Left ventricle myocardium inferior (tissue), 1 donor: ENCODE measurements around the gene SLC6A5. TPM values are rescaled to one million over a fixed set of nuclear protein-coding genes. Genes with fewer than 3 reads are reported as not detected.

Experiments
- DNase-seq: peaks from one replicate; pipeline ENCODE4 v3.0.0-alpha.2; 2020
- H3K27ac ChIP-seq: fragments of 200-600 bp; replicated peaks from 2 replicates; pipeline ENCODE4 v1.8.0; 2021
- H3K27me3 ChIP-seq: fragments of 200-600 bp; 2 replicates; pipeline ENCODE4 v1.8.0; 2021; ENCODE audit warnings: low read depth
- H3K36me3 ChIP-seq: fragments of 200-600 bp; 2 replicates; pipeline ENCODE4 v1.8.0; 2021
- H3K4me1 ChIP-seq: fragments of 200-600 bp; 2 replicates; pipeline ENCODE4 v1.8.0; 2021
- H3K4me3 ChIP-seq: fragments of 200-600 bp; 2 replicates; pipeline ENCODE4 v1.8.0; 2021; ENCODE audit warnings: mild to moderate bottlenecking, moderate library complexity
- H3K9me3 ChIP-seq: fragments of 200-600 bp; replicated peaks from 2 replicates; pipeline ENCODE4 v1.8.0; 2021
- intact Hi-C: fragments of 100-400 bp; cut with micrococcal nuclease; formaldehyde crosslinking; loops from one replicate; pipeline ENCODE4 v1.11.0; 2022
- total RNA-seq: library from RNA; stranded (reverse); fragmentation: NEBNext Ultra II Directional; extraction: Animal tissue kit (Norgen Biotek cat#: 25700); gene quantifications from one replicate; pipeline ENCODE4 v1.2.1, GENCODE V29; 2021
- TF ChIP-seq, protein P1 (sequence below): fragments of 200-600 bp; IDR thresholded peaks from 2 replicates; pipeline ENCODE4 v1.8.0; 2021; ENCODE audit warnings: antibody characterized with exemption, mild to moderate bottlenecking, borderline replicate concordance
- donor health status: DM: no; HTN: yes; CAD: no; lungs with severe emphysema.

Gene SLC6A5
- total RNA-seq, 1 donor from 2014 or later, result not detected

DNA sequence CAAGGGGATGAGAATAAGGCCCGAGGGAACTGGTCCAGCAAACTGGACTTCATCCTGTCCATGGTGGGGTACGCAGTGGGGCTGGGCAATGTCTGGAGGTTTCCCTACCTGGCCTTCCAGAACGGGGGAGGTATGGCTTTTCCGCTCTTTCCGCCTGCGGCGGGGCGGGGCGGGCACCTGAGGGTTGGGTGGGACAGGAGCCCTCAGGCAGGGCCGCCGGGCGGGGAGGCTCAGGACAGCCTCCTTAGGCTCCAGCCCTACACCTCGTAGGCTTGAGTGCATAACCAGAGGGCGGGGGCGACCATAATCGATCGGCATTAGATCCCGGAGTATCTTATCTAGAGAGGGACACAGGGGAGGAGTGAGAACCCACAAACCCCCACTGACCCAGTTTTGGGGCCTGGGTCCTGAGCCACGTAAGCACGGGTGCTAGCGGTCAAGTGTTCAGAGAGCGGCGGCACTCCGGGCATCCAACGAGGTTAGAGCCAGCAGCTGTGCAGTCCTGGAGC lies 4.9 kb downstream of the SLC6A5 start:
- Histone ChIP-seq H3K9me3 (no peaks in the 10 kb centered on the region), H3K27ac (no peak overlapping the region), H3K27me3 (peaks cover 99% of the 10 kb centered on the region), H3K4me1 (no peaks in the 10 kb centered on the region), H3K36me3 (no peaks in the 10 kb centered on the region), H3K4me3 (no peak overlapping the region)
- intact Hi-C loops, result loop anchor here (10.0 kb wide), 1 partner anchor 210 kb away; no protein-coding TSS in a partner anchor
- TF ChIP-seq, protein P1, sequence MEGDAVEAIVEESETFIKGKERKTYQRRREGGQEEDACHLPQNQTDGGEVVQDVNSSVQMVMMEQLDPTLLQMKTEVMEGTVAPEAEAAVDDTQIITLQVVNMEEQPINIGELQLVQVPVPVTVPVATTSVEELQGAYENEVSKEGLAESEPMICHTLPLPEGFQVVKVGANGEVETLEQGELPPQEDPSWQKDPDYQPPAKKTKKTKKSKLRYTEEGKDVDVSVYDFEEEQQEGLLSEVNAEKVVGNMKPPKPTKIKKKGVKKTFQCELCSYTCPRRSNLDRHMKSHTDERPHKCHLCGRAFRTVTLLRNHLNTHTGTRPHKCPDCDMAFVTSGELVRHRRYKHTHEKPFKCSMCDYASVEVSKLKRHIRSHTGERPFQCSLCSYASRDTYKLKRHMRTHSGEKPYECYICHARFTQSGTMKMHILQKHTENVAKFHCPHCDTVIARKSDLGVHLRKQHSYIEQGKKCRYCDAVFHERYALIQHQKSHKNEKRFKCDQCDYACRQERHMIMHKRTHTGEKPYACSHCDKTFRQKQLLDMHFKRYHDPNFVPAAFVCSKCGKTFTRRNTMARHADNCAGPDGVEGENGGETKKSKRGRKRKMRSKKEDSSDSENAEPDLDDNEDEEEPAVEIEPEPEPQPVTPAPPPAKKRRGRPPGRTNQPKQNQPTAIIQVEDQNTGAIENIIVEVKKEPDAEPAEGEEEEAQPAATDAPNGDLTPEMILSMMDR, result no peak
- DNase-seq, result no peak

DNA sequence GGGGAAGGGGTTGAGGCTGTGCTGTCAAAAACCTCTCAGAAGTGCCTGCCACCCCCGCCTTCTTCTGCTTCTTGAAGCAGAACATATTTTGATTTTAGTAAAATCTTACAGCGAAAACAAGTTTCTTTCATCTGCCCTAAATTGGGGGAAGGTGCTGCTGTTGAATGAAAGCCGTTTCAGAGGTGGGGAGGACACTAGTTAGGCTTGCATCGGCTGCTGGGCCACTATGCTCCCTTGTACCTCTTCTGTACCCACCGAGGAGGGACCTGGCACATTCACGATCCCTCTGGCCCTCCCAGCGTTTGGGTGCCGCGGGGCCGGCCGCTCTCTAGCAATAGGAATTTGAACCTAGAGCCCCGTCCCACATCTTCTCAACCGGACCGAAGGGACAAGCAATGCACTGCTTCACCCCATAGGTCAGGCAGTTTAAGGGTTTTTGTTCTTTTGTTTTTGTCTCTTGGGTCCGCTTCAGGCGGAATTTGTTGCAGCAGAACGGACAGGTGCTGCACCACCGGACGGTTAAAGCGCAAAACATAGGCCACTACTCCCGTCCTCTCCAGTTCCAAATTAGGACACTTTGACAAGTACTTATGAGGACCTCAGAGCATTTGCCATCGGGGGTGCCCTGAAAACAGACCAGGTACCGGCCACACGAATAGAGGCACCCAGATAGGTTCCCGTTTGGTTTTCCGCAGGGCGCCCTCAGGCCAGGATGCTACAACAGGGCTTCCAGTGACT lies 5.6 kb downstream of the SLC6A5 start:
- Histone ChIP-seq H3K4me1 (peaks cover 4% of the 10 kb centered on the region), H3K36me3 (no peaks in the 10 kb centered on the region), H3K27ac (no peak overlapping the region), H3K4me3 (no peak overlapping the region), H3K9me3 (no peaks in the 10 kb centered on the region), H3K27me3 (peaks cover 98% of the 10 kb centered on the region)
- intact Hi-C loops, result loop anchor here (10.0 kb wide), 1 partner anchor 210 kb away; no protein-coding TSS in a partner anchor
- TF ChIP-seq, protein P1, result no peak
- DNase-seq, result no peak

DNA sequence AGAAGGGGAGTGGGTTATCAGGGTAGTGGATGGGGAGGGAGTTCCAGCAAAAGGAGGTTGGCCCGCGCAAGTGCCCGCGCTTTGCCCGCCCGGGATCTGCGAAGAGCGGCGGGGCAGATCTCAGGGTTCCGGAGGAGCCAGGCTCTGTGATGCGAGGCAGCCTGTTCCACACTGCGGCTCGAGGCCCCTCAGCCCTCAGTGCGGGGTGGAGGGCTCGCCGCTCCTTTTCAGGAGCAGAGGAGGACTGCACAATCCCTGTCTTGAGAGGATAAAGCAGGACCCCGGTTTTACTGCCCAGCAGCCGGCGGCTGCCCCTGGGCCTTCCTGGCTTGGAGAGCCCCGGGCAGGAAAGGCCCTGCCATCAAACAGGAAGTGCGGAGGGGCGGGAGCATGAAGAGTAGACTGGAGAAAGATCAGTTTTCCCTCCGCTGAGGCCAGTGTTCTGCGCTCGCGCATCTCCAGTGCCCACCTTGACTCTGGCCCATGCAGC lies 6.2 kb downstream of the SLC6A5 start:
- H3K27ac ChIP-seq, result no peak overlapping the region
- no peaks in the 10 kb centered on the region for H3K36me3 ChIP-seq
- H3K4me3 ChIP-seq, result no peak overlapping the region
- H3K9me3 ChIP-seq, result no peaks in the 10 kb centered on the region
- H3K4me1 ChIP-seq, result peaks cover 9% of the 10 kb centered on the region
- intact Hi-C loops, result loop anchor here (10.0 kb wide), 1 partner anchor 211 kb away; no protein-coding TSS in a partner anchor
- peaks cover 96% of the 10 kb centered on the region for H3K27me3 ChIP-seq
- TF ChIP-seq, protein P1, result no peak
- no peak for DNase-seq

DNA sequence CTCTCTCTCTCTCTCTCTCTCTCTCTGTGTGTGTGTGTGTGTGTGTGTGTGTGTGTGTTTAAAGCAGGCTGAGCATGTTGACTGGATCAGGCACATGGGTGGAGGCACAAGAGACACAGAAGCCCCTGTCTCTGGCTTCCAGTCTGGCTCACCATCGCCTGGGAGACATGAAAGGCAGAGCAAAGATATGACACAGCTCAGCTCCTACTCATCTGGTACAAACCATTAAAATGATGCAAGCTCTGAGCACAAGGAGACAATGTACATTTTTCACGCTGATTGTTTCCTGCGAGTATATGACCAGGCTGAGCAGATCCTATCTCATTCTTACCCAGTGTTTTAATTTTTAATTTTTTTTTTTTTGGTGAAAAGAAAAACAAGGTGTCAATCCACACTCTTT lies 9.5 kb downstream of the SLC6A5 start:
- Histone ChIP-seq H3K4me3 (no peak overlapping the region), H3K27me3 (peaks cover 96% of the 10 kb centered on the region), H3K4me1 (peaks cover 9% of the 10 kb centered on the region), H3K27ac (no peak overlapping the region), H3K36me3 (no peaks in the 10 kb centered on the region), H3K9me3 (no peaks in the 10 kb centered on the region)
- TF ChIP-seq, protein P1, result no peak
- DNase-seq, result no peak
- intact Hi-C loops, result loop anchor here (10.0 kb wide), 1 partner anchor 214 kb away; no protein-coding TSS in a partner anchor

DNA sequence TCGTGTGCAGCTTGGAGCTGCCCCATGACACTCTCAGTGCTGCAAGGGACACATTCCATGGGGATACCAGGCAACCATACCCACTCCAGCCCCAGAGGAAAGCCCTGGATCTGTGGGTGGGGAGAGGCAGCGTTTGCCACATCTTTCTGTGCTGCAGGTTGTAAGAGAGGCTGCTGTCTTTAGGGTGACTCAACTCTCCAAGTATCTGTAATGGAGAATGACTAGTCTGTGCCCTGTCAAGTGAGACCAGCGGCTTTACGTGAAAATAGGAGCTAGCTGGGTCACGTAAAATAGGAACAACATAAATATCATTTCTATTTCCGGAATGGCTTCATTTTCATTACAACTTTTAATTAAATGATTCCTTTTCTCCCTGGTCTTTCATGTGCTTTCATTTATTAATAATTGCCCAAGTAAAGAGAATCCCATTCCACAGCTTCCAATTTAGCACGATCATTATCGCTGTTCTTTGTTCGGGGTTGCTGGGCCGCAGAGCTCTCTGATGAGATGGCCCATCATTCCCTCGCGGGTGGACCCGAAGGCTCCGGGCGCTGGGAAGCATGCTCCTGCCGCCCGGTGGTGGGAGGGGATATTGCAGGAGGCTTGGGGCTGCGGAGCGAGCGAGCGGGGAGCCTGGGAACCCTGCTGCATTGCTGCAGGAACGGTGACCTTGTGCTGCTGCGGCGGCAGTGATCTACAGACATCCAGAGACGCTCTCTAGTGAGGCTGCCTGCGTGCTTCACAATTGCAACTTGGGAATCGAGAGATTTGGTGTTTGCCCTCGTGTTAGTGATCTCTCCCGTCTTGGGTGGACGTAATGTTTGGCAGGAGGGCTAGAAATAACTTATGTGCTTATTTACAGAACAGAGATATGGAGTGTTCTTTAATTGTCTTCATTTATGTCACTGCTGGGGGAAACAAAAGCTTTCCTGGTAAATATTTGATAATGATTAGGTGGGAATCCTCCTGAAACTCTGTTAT lies 10.6 kb downstream of the SLC6A5 start:
- no peaks in the 10 kb centered on the region for H3K9me3 ChIP-seq
- TF ChIP-seq, protein P1, result peak; percentile 95
- peaks cover 9% of the 10 kb centered on the region for H3K4me1 ChIP-seq
- peak; percentile 73 for DNase-seq
- peak overlapping the region; percentile 24 for H3K4me3 ChIP-seq
- no peaks in the 10 kb centered on the region for H3K36me3 ChIP-seq
- intact Hi-C loops, result loop anchor here (10.0 kb wide), 1 partner anchor 215 kb away; no protein-coding TSS in a partner anchor
- H3K27ac ChIP-seq, result no peak overlapping the region
- H3K27me3 ChIP-seq, result peaks cover 96% of the 10 kb centered on the region
